HG02938 (cell line): Measurements from ENCODE around the gene TAS2R14.

Experiments
- ATAC-seq: cut with Tn5 transposase; IDR thresholded peaks from one replicate; pipeline ENCODE4 v1.9.1; 2021; ENCODE audit warnings: mild to moderate bottlenecking, moderate library complexity; ENCODE audit not compliant: unreplicated experiment

Gene TAS2R14

DNA sequence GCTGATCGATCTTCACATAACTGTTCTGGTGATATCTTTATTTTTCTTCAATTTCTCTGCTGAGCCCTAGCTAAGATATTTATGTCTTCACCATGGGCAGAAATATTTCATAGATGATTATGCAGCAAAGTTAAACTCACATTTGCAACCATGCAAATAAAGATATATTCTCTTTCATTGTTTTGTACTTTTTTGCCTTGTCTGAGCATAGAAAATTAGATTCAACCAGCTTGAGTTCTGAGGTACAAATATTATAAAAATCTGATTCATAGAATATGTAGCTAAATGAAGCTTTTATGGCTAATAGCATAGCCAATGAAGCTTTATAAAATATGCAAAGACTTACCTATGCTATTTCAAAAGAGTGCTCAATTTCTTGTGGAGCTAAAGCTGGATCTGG lies 29.6 kb downstream of the TAS2R14 start, which contains the start of gene TAS2R13:
TAS2R13 (minus strand) TSS at position 101 of the 400 bp plus-strand sequence. CDS start 264 bp downstream, outside the sequence.
- no peak for ATAC-seq

DNA sequence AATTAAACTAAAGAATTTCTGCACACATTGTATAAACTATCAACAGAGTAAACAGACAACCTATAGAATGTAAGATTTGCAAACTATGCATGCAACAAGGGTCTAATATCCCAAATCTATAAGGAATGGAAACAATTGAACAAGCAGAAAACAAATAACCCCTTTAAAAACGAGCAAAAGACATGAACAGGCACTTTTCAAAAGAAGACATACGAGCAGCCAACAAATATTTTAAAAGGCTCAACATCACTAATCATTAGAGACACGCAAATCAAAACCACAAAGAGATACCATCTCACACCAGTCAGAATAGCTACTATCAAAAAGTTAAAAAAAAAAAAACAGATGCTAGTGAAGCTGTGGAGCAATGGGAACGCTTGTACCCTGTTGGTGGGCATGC lies 34.4 kb downstream of the TAS2R14 start:
- no peak for ATAC-seq

DNA sequence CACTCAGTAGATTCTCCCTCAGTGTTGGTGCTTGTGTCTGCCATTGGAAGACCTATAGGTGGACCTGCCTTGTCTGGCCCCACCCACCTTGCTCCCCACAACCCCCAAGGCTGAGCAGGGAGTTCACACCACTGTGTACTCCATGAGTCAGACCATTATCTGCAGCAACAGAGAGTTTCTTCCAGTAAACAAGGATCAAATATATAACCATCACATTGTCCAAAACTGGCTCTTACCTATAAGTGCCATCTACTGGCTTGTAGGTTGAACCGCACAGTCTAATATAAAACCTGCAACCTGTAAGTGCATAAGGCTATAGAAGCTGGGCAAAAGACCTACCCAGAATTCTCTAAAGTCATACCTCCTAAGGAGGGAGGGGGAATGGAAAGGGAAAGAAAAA lies 37.6 kb downstream of the TAS2R14 start:
- no peak for ATAC-seq

DNA sequence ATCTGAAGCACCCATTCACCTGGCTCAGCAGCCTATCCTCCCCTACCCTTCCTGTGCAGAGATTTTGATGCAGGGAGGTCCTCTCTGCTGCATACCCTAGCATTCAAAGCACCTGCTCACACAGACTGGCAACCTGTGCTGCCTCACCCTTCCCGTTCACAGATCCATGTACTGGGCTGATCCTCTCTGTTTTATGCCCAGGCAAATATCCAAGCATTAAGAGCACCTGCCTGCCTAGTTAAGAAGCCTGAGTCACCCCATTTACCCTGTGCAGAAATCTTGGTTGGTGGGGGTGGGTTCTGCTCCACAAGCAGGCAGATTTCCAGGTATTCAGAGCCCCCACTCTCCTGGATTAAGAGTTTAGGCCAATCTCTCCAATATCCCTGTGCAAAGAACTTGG lies 38.1 kb downstream of the TAS2R14 start:
- ATAC-seq, result no peak

DNA sequence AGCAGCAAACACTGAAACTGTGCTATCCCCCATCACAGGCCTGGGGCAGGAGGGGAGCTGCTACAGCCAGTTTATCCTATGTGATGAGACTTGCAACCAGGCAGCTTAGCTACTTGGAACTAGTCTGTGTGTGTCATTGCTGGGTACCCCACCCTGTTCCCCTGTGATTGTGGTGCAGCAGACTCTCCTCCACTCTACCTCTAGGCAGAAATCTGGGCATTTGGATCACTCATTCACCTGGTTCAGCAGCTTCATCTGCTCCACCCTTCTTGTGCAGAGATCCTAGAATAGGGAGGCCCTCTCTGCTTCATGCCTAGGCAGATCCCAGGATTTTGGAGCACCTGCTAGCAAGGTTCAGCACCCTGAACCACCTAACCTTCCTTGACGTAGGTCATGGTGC lies 38.5 kb downstream of the TAS2R14 start:
- ATAC-seq, result no peak

DNA sequence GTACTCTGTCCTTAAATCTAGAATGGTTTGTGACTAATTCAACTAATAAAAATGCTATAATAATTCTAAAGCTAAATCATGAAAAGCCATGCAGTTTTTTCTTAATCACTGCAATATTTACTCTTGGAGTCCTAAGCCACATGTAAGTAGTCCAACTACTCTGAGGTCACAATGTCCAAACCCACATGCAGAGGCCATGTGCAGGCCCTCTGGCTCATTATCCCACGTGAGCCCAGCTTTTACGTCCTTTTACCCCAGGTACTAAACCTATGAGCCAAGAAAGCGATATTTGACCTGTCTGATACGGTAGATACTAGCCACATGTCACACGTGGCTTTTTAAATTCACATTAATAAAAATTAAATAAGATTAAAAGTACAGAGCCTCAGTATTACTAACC lies 42.2 kb downstream of the TAS2R14 start:
- no peak for ATAC-seq

DNA sequence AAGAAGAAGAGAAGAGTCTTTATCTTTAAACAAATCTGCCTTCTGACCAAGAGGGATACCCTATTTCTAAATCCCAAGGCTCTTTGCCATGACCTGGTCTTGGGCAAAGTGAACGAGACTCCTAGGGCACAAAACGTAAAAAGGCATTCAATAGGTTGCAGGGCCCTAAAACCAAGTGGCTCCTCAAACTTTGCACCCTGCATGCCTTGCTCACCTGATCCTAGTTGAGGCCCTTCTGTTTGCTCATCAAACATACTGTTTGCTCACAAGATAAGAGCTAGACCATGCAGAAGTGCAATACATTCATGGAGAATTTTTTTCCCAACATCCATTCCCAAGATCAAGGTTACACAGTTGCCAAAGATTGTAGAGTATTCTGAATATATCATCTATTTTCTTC lies 47.1 kb downstream of the TAS2R14 start:
- no peak for ATAC-seq

DNA sequence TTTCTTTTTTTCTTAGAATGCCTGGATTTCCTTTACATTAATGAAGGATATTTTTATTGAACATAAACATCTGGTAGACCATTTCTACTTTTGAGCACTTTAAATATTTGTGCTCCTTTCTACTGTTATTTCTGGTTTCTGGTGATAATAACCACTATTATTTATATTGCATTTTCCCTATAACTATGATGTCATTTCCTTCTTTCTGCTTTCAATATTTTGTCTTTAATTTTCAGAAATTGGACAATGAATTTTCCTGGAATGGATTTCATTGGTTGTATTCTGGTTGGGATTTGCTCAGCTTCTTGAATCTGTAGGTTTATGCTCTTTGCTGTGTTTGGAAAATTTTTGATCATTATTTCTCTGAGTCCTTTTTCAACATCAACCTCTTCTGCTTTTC lies 49.8 kb downstream of the TAS2R14 start:
- no peak for ATAC-seq
